Liver (tissue), 9 donors: Measurements from ENCODE around the gene CRMP1. TPM values are rescaled to one million over a fixed set of nuclear protein-coding genes. Genes with fewer than 3 reads are reported as not detected.

ENCODE experiments used
- DNase-seq: peaks from one replicate; pipeline ENCODE4 v3.0.0-alpha.2; 2017; ENCODE audit warnings: low spot score
- H3K27ac ChIP-seq, 2 donors: one replicate each; pipeline ENCODE4 v1.7.0; 2013; ENCODE audit warnings: inconsistent platforms in 2 of 2, low read length in 2 of 2, control low read depth in 1 of 2, low read depth in 1 of 2, mild to moderate bottlenecking in 1 of 2
- H3K27me3 ChIP-seq, 4 donors: one replicate each; pipeline versions ENCODE4 v1.6.1 to v1.7.0; 2013; ENCODE audit warnings: low read length in 3 of 4, inconsistent platforms in 1 of 4, mild to moderate bottlenecking in 1 of 4, moderate library complexity in 1 of 4; ENCODE audit not compliant: control insufficient read depth in 4 of 4, insufficient read depth in 4 of 4
- H3K36me3 ChIP-seq, 4 donors: one replicate each; pipeline versions ENCODE4 v1.6.1 to v1.7.0; 2013; ENCODE audit warnings: low read length in 3 of 4, mild to moderate bottlenecking in 3 of 4, low read depth in 1 of 4, moderate library complexity in 1 of 4; ENCODE audit not compliant: control insufficient read depth in 4 of 4, insufficient read depth in 3 of 4
- H3K4me1 ChIP-seq, 4 donors: one replicate each; pipeline versions ENCODE4 v1.6.1 to v1.7.0; 2013; ENCODE audit warnings: low read length in 3 of 4, mild to moderate bottlenecking in 3 of 4, moderate library complexity in 1 of 4; ENCODE audit not compliant: control insufficient read depth in 4 of 4, insufficient read depth in 4 of 4
- H3K4me3 ChIP-seq, 3 donors: one replicate each; pipeline versions ENCODE4 v1.6.1 to v1.7.0; 2013; ENCODE audit warnings: low read length in 3 of 3, control low read depth in 1 of 3, low read depth in 1 of 3, mild to moderate bottlenecking in 1 of 3
- H3K9ac ChIP-seq, 2 donors: one replicate each; pipeline ENCODE4 v1.7.0; 2013; ENCODE audit warnings: low read length in 2 of 2, mild to moderate bottlenecking in 2 of 2, moderate library complexity in 2 of 2, control low read depth in 1 of 2, low read depth in 1 of 2
- H3K9me3 ChIP-seq, 4 donors: one replicate each; pipeline versions ENCODE4 v1.6.1 to v1.7.0; 2013; ENCODE audit warnings: low read length in 3 of 4; ENCODE audit not compliant: control insufficient read depth in 4 of 4
- CTCF ChIP-seq: fragments of 150-350 bp; IDR thresholded peaks from 2 replicates; pipeline ENCODE4 v1.5.1; 2017; ENCODE audit warnings: improper control_type of control experiment, low read depth, low read length; ENCODE audit not compliant: missing input control
- EGR1 ChIP-seq, 2 donors: IDR thresholded peaks; 2 replicates each; pipeline ENCODE4 v1.6.1; 2016 to 2018; ENCODE audit warnings: antibody characterized with exemption in 2 of 2, low read depth in 2 of 2
- FOXA1 ChIP-seq: IDR thresholded peaks from 2 replicates; pipeline ENCODE4 v1.6.1; 2016; ENCODE audit warnings: antibody characterized with exemption
- FOXA2 ChIP-seq: IDR thresholded peaks from 2 replicates; pipeline ENCODE4 v1.6.1; 2016; ENCODE audit warnings: antibody characterized with exemption
- GABPA ChIP-seq, 2 donors: IDR thresholded peaks in 1 of 2; conservative IDR thresholded peaks in 1 of 2; 2 replicates each; pipeline ENCODE4 v1.6.1; 2016; ENCODE audit warnings: antibody characterized with exemption in 2 of 2, mild to moderate bottlenecking in 1 of 2, moderate library complexity in 1 of 2
- HNF4A ChIP-seq, 2 donors: conservative IDR thresholded peaks; 2 replicates each; pipeline ENCODE4 v1.6.1; 2016; ENCODE audit warnings: antibody characterized with exemption in 2 of 2, mild to moderate bottlenecking in 2 of 2
- JUND ChIP-seq, 2 donors: IDR thresholded peaks; 2 replicates each; pipeline ENCODE4 v1.6.1; 2016; ENCODE audit warnings: antibody characterized with exemption in 2 of 2
- MAX ChIP-seq: IDR thresholded peaks from 2 replicates; pipeline ENCODE4 v1.6.1; 2016; ENCODE audit warnings: antibody characterized with exemption
- REST ChIP-seq: IDR thresholded peaks from 2 replicates; pipeline ENCODE4 v1.6.1; 2016; ENCODE audit warnings: antibody characterized with exemption, mild to moderate bottlenecking
- RXRA ChIP-seq, 2 donors: IDR thresholded peaks; 2 replicates each; pipeline ENCODE4 v1.6.1; 2017 to 2018; ENCODE audit warnings: antibody characterized with exemption in 2 of 2, mild to moderate bottlenecking in 1 of 2
- SP1 ChIP-seq: IDR thresholded peaks from 2 replicates; pipeline ENCODE4 v1.6.1; 2018; ENCODE audit warnings: antibody characterized with exemption, mild to moderate bottlenecking
- YY1 ChIP-seq: IDR thresholded peaks from 2 replicates; pipeline ENCODE4 v1.6.1; 2016; ENCODE audit warnings: antibody characterized with exemption, mild to moderate bottlenecking
- ZBTB33 ChIP-seq: IDR thresholded peaks from 2 replicates; pipeline ENCODE4 v1.6.1; 2016; ENCODE audit warnings: antibody characterized with exemption
- WGBS: extraction: QIAGEN DNeasy Blood & Tissue Kit; methylation state at CpG from one replicate; pipeline ENCODE4 v1.1.7; 2013; 5-methylcytosine and 5-hydroxymethylcytosine counted together
- polyA plus RNA-seq, 2 donors: library from polyadenylated mRNA; stranded (reverse) in 1 of 2; unstranded in 1 of 2; fragments of 200-250 nt in 1 of 2; fragments of >200 nt in 1 of 2; fragmentation: Nextera tagmentation in 1 of 2; extraction: Ambion mirVana in 1 of 2; gene quantifications; one replicate each; pipeline versions ENCODE4 v1.2.1 to v1.2.3, GENCODE V29; 2013 to 2015
- total RNA-seq, 2 donors: library from RNA; depleted of rRNA; stranded (reverse); fragments of >200 nt; gene quantifications; one replicate each; pipeline ENCODE4 v1.2.3, GENCODE V29; 2014
- TF ChIP-seq, protein P1 (sequence below): IDR thresholded peaks from 2 replicates; pipeline ENCODE4 v1.6.1; 2016; ENCODE audit warnings: antibody characterized with exemption
- donor health status: healthy.
- donor health status: healthy.
- donor health status: healthy.
- donor health status: healthy.
- donor health status: healthy.

Gene CRMP1
- total and polyA plus RNA-seq, 4 donors, result 0.06 to 0.42 (median 0.12) TPM

DNA sequence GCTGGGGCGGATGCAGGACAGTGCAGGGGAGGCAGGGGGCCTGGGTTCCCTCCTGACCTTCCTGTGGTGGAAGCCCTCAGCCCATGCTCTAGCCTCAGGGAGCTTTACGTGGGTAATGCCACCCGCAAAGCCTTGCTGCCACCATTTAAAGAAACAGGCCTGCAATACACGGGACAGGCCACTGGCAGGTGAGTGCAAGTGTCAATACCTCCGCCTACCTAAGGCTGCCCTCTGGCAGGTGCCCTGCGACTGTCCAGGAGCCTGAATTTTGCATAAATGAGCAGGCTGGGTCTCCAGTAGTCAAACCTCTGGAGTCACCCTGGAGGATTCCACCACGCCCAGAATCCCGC lies 5.9 kb downstream of the CRMP1 start:
- 30% methylated on average over 8 of the region's 8 CpGs for whole genome bisulfite sequencing

GRCh38 chr4:5885733-5886132 lies 7.2 kb downstream of the CRMP1 start:
- DNase-seq, result no peak
- WGBS, result 60% methylated on average over 3 of the region's 3 CpGs

More for the DNA sequence above, 5.9 kb downstream of the CRMP1 start:
- Histone ChIP-seq H3K27ac (no peak overlapping the region), H3K4me3 (no peak overlapping the region), H3K4me1 (peaks cover 0 to 5% (median 2%) of the 10 kb centered on the region in 4 donors), H3K36me3 (no peaks in the 10 kb centered on the region), H3K9me3 (no peaks in the 10 kb centered on the region), H3K9ac (no peak overlapping the region), H3K27me3 (peaks cover 3 to 17% (median 15%) of the 10 kb centered on the region in 4 donors)
- no peak for TF ChIP-seq CTCF
- TF ChIP-seq EGR1 (IDR thresholded peaks at IDR 0.05; ENCODE audit: low read depth in 2 of 2), result no peak
- TF ChIP-seq MAX, result no peak
- TF ChIP-seq FOXA1, result no peak
- TF ChIP-seq HNF4A (conservative IDR thresholded peaks at IDR 0.05), result no peak
- DNase-seq, result no peak

GRCh38 chr4:5884796-5885195 lies 8.1 kb downstream of the CRMP1 start:
- WGBS, result 76% methylated on average over 7 of the region's 7 CpGs
- H3K27me3 ChIP-seq, result peaks cover 3 to 12% (median 8%) of the 10 kb centered on the region in 4 donors
- TF ChIP-seq EGR1 (IDR thresholded peaks at IDR 0.05; ENCODE audit: low read depth in 2 of 2) (no peak), GABPA (IDR thresholded peaks at IDR 0.05 in 1 of 2, conservative IDR thresholded peaks at IDR 0.05 in 1 of 2) (no peak), SP1 (no peak), ZBTB33 (no peak), RXRA (IDR thresholded peaks at IDR 0.05) (no peak), YY1 (no peak), FOXA2 (no peak), FOXA1 (no peak), JUND (IDR thresholded peaks at IDR 0.05) (no peak), MAX (no peak), REST (no peak)
- TF ChIP-seq, protein P1, sequence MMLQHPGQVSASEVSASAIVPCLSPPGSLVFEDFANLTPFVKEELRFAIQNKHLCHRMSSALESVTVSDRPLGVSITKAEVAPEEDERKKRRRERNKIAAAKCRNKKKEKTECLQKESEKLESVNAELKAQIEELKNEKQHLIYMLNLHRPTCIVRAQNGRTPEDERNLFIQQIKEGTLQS, result no peak

More at GRCh38 chr4:5885733-5886132, 7.2 kb downstream of the CRMP1 start:
- Histone ChIP-seq H3K27me3 (peaks cover 3 to 14% (median 12%) of the 10 kb centered on the region in 4 donors), H3K4me3 (no peak overlapping the region), H3K9ac (no peak overlapping the region), H3K4me1 (peaks cover 0 to 5% (median 2%) of the 10 kb centered on the region in 4 donors), H3K36me3 (no peaks in the 10 kb centered on the region), H3K9me3 (no peaks in the 10 kb centered on the region), H3K27ac (no peak overlapping the region)
- TF ChIP-seq RXRA (IDR thresholded peaks at IDR 0.05) (no peak), ZBTB33 (no peak)

More at GRCh38 chr4:5884796-5885195, 8.1 kb downstream of the CRMP1 start:
- Histone ChIP-seq H3K4me1 (peaks cover 0 to 5% (median 0%) of the 10 kb centered on the region in 4 donors), H3K9ac (no peak overlapping the region), H3K9me3 (no peaks in the 10 kb centered on the region), H3K36me3 (no peaks in the 10 kb centered on the region), H3K27ac (no peak overlapping the region), H3K4me3 (no peak overlapping the region)
- no peak for DNase-seq
